Fibroblast of villous mesenchyme (primary cell): ENCODE results near the gene LMX1A. TPM values are rescaled to one million over a fixed set of nuclear protein-coding genes. Genes with fewer than 3 reads are reported as not detected.

Experiments
- DNase-seq: peaks from one replicate; pipeline ENCODE4 v3.0.0-alpha.2; 2010; ENCODE audit warnings: low read depth
- H3K4me3 ChIP-seq: 2 replicates; pipeline ENCODE4 v1.5.1; 2011; ENCODE audit warnings: low read depth, mild to moderate bottlenecking, low read length
- CTCF ChIP-seq: IDR thresholded peaks from 2 replicates; pipeline ENCODE4 v1.5.1; 2012; ENCODE audit warnings: low read depth, mild to moderate bottlenecking, low read length; ENCODE audit not compliant: insufficient read depth
- total RNA-seq: library from RNA; depleted of rRNA; stranded (reverse); fragments of >200 nt; gene quantifications from 2 replicates; pipeline ENCODE4 v1.2.3, GENCODE V29; 2012

LMX1A gene
- total RNA-seq, 1 donor = not detected

GRCh38 chr1:165381745-165382505 lies 25.4 kb upstream of the LMX1A start:
- TF ChIP-seq CTCF = no peak
- DNase-seq = peak; percentile 11
- H3K4me3 ChIP-seq = no peak overlapping the region

GRCh38 chr1:165376811-165377311 lies 20.3 kb upstream of the LMX1A start:
- TF ChIP-seq CTCF = no peak
- peak overlapping the region; percentile 14 for H3K4me3 ChIP-seq
- no peak for DNase-seq

GRCh38 chr1:165376041-165376810 lies 19.7 kb upstream of the LMX1A start:
- DNase-seq = peak; percentile 30
- H3K4me3 ChIP-seq = peak overlapping the region; percentile 14
- no peak for TF ChIP-seq CTCF

DNA sequence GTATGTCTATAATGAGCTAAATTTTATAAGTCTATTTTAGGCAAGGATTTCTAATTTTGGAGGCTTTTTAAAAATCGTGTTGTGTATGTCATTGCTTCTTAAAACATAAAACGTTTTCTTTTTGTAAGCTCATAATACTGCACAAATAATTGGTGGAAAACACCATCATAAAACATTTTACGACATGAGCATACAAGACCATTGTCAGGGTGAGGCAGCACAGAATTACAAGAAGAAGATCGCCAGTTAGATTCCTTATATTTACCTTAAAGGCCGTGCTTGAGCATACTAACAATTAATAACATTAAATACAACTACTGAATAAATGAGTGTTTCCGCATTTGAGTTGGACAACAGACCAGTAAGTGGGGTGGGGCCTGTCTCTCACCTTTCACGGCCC lies 19.1 kb upstream of the LMX1A start:
- no peak for TF ChIP-seq CTCF
- no peak for DNase-seq
- H3K4me3 ChIP-seq = no peak overlapping the region

DNA sequence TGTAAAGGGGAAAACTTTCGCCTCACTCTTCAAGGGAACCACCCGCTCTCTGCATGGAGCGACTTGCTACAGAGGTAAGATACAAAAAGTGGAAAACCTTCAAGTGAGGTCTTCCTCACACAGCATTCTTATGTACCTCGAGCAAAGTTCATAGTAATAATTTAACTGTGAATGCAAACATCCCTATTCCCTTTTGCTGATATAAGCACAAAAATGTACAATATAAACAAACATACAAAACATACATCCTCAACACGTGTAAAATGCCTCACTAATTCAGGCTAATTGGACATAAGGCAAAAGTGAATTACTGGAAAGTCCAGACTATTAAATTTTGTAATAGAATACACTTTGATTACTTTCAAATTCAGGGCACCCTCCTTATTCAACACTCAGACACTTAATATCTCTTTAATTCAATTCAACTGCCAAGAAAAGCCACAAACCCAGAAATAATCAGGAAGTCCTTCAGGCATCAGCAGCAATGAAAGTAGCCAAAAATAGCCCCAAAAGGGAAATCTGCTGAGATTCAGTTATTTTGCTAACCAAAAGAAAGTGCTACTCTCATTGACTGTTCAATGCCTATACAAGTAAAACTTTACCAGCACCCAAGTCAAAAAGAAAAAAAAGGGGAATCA lies 15.2 kb upstream of the LMX1A start:
- no peak overlapping the region for H3K4me3 ChIP-seq
- DNase-seq = no peak
- TF ChIP-seq CTCF = no peak

- no peak overlapping the region for H3K4me3 ChIP-seq
- peak; percentile 34 for DNase-seq
- TF ChIP-seq CTCF = peak; percentile 82
Observed at GRCh38 chr1:165369255-165369848, 12.8 kb upstream of the LMX1A start.
